Measurements from ENCODE around the gene CASP10. TPM values are rescaled to one million over a fixed set of nuclear protein-coding genes. Genes with fewer than 3 reads are reported as not detected.

The CASP10 gene
- total and polyA plus RNA-seq, 2 experiments from 2014 or later, result 1.6 to 11.0 TPM

DNA sequence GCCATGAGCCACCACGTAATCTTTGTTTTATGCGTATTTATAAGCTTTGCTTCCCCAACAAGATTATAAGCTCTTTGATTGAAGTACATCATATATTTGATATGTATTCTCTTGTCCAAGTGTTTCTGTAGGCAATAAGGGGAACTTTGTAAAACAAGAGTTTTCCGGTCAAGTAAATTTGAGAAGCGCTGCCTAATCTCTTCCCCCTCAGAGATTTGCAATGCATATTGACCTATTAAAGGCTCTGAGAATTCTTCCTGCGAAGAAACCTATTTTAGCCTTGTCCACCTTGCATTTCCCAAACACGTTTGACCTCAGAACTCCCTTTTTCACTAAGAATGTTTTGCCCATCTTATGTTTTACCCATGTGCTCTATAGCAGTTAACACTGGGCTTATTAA lies 26.9 kb upstream of the CASP10 start:
- peaks cover 16% of the 10 kb centered on the region for H3K79me2 ChIP-seq
- H3K36me3 ChIP-seq (replicated peaks; ENCODE audit: insufficient read depth, low read depth), result no peaks in the 10 kb centered on the region
- H3K4me3 ChIP-seq, result no peak overlapping the region
- H3K9me2 ChIP-seq (replicated peaks; ENCODE audit: insufficient read depth), result no peaks in the 10 kb centered on the region
- no peaks in the 10 kb centered on the region for H3K27me3 ChIP-seq
- no peak overlapping the region for H2AFZ ChIP-seq
- WGBS (ENCODE audit: low lambda C conversion rate, missing lambda C conversion rate), result 88% methylated on average over 6 of the region's 6 CpGs
- no peak overlapping the region for H3K4me2 ChIP-seq
- no peaks in the 10 kb centered on the region for H3K9me3 ChIP-seq (ENCODE audit: low read depth)
- DNase-seq (ENCODE audit: low spot score), result no peak
- peaks cover 16% of the 10 kb centered on the region for H3K4me1 ChIP-seq (ENCODE audit: insufficient read depth)
- no peak for TF ChIP-seq EZH2 (IDR thresholded peaks at IDR 0.05; ENCODE audit: borderline replicate concordance)
- no peak for TF ChIP-seq CTCF (IDR thresholded peaks at IDR 0.05; ENCODE audit: poor library complexity)
- TF ChIP-seq EZH2phosphoT487 (IDR thresholded peaks at IDR 0.05; ENCODE audit: low read depth, severe bottlenecking, unreplicated experiment), result no peak
- H3K27ac ChIP-seq, result no peak overlapping the region
- no peaks in the 10 kb centered on the region for H4K20me1 ChIP-seq (ENCODE audit: insufficient read depth, poor library complexity, severe bottlenecking)

GRCh38 chr2:201156640-201157039 lies 26.3 kb upstream of the CASP10 start:
- Histone ChIP-seq H3K36me3 (replicated peaks; ENCODE audit: insufficient read depth, low read depth) (no peaks in the 10 kb centered on the region), H3K27me3 (no peaks in the 10 kb centered on the region), H3K4me3 (no peak overlapping the region), H4K20me1 (ENCODE audit: insufficient read depth, poor library complexity, severe bottlenecking) (no peaks in the 10 kb centered on the region), H3K79me2 (peaks cover 15% of the 10 kb centered on the region), H3K27ac (peak overlapping the region; percentile 86), H3K4me1 (ENCODE audit: insufficient read depth) (peaks cover 10% of the 10 kb centered on the region), H3K9me2 (replicated peaks; ENCODE audit: insufficient read depth) (no peaks in the 10 kb centered on the region), H2AFZ (no peak overlapping the region), H3K9me3 (ENCODE audit: low read depth) (no peaks in the 10 kb centered on the region), H3K4me2 (no peak overlapping the region)
- TF ChIP-seq CTCF (IDR thresholded peaks at IDR 0.05; ENCODE audit: poor library complexity) (no peak), EZH2phosphoT487 (IDR thresholded peaks at IDR 0.05; ENCODE audit: low read depth, severe bottlenecking, unreplicated experiment) (no peak), EZH2 (IDR thresholded peaks at IDR 0.05; ENCODE audit: borderline replicate concordance) (no peak)
- no peak for DNase-seq (ENCODE audit: low spot score)
- 92% methylated on average over 1 of the region's 1 CpG for WGBS (ENCODE audit: low lambda C conversion rate, missing lambda C conversion rate)

DNA sequence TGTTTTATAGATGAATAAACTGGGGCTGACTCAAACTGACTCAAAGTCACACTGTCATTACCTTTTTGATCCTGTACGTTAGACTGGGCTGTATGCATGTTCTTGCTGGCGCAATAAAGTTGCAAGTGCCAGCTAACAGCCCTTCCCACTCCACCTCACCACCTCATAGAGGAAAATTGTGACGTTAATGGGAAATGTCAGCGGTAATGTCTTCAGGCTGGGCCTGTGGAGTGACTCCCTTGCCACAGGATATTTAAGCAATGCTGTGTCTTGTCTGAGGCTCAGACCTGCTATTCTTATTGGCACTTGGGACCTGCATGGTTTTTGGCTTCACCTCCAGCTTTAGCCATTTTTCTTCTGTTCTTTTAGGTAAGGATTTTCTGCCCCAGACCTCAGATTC lies 25.2 kb upstream of the CASP10 start:
- 88% methylated on average over 4 of the region's 4 CpGs for WGBS (ENCODE audit: low lambda C conversion rate, missing lambda C conversion rate)
- TF ChIP-seq EZH2phosphoT487 (IDR thresholded peaks at IDR 0.05; ENCODE audit: low read depth, severe bottlenecking, unreplicated experiment) (no peak), CTCF (IDR thresholded peaks at IDR 0.05; ENCODE audit: poor library complexity) (no peak), EZH2 (IDR thresholded peaks at IDR 0.05; ENCODE audit: borderline replicate concordance) (no peak)
- no peaks in the 10 kb centered on the region for H3K36me3 ChIP-seq (replicated peaks; ENCODE audit: insufficient read depth, low read depth)
- H4K20me1 ChIP-seq (ENCODE audit: insufficient read depth, poor library complexity, severe bottlenecking), result no peaks in the 10 kb centered on the region
- no peak for DNase-seq (ENCODE audit: low spot score)
- peak overlapping the region; percentile 19 for H3K4me2 ChIP-seq
- H3K79me2 ChIP-seq, result peaks cover 6% of the 10 kb centered on the region
- H3K27me3 ChIP-seq, result no peaks in the 10 kb centered on the region
- peak overlapping the region; percentile 86 for H3K27ac ChIP-seq
- no peak overlapping the region for H2AFZ ChIP-seq
- H3K9me3 ChIP-seq (ENCODE audit: low read depth), result no peaks in the 10 kb centered on the region
- no peaks in the 10 kb centered on the region for H3K9me2 ChIP-seq (replicated peaks; ENCODE audit: insufficient read depth)
- H3K4me1 ChIP-seq (ENCODE audit: insufficient read depth), result peaks cover 7% of the 10 kb centered on the region
- no peak overlapping the region for H3K4me3 ChIP-seq
